Activated CD4-positive, alpha-beta T cell treated with anti-CD3 and anti-CD28 coated beads, Interleukin-2, amount 10 ng/mL, durations not matched to agents 7 days and 5 days (primary cell): Measurements from ENCODE around the gene PPP3R2. TPM values are rescaled to one million over a fixed set of nuclear protein-coding genes. Genes with fewer than 3 reads are reported as not detected.

Experiments used
- CTCF ChIA-PET: fragments of 350-600 bp; sonication (Branson Sonifier 250); formaldehyde crosslinking; loops from one replicate; lab custom pipeline; 2021; ENCODE audit warnings: antibody characterized with exemption; lab: Charles Lee
- POLR2A ChIA-PET: fragments of 350-600 bp; sonication (Branson Sonifier 250); formaldehyde crosslinking; loops from one replicate; lab custom pipeline; 2021; ENCODE audit warnings: antibody characterized with exemption; lab: Charles Lee
- DNase-seq: peaks from one replicate; pipeline ENCODE4 v3.0.0-alpha.2; 2020
- H3K27ac Mint-ChIP-seq: one replicate; pipeline ENCODE4 v1.8.0; 2021; ENCODE audit warnings: mild to moderate bottlenecking, moderate library complexity, mixed read lengths
- H3K27me3 Mint-ChIP-seq: one replicate; pipeline ENCODE4 v1.8.0; 2021; ENCODE audit warnings: mixed read lengths
- H3K36me3 Mint-ChIP-seq: one replicate; pipeline ENCODE4 v1.8.0; 2021; ENCODE audit warnings: low read depth, mixed read lengths
- H3K4me1 Mint-ChIP-seq: one replicate; pipeline ENCODE4 v1.8.0; 2021; ENCODE audit warnings: mixed read lengths
- H3K4me3 Mint-ChIP-seq: one replicate; pipeline ENCODE4 v1.8.0; 2021; ENCODE audit warnings: mild to moderate bottlenecking, moderate library complexity, mixed read lengths
- H3K9me3 Mint-ChIP-seq: one replicate; pipeline ENCODE4 v1.8.0; 2021; ENCODE audit warnings: mixed read lengths
- total RNA-seq, 2 experiments: library from RNA; stranded (reverse); gene quantifications; one replicate each; pipeline ENCODE4 v1.2.3, GENCODE V29; 2021

The PPP3R2 gene, protein sequence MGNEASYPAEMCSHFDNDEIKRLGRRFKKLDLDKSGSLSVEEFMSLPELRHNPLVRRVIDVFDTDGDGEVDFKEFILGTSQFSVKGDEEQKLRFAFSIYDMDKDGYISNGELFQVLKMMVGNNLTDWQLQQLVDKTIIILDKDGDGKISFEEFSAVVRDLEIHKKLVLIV
- total RNA-seq, result not detected

DNA sequence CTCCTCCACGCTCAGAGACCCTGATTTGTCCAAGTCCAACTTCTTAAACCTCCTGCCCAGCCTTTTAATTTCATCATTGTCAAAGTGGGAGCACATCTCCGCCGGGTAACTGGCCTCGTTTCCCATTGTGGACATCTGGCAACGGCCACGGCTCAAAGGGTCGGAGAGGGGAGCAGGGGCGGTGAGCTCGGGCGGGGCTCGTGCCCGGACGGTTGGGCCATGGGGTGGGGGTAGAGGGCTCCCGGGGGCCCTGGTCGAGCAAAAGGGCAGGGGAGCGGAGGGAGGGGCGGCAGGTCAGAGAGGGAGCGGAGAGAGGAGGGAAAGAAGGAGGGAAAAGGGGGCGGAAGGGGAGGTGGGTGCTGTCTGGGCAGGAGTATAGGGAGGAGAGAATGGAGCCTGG, at the start of gene PPP3R2:
Gene PPP3R2, minus strand, starts transcription at position 174 of the 400 bp plus-strand sequence. Its CDS starts 48 bp downstream, at position 126.
- H3K4me3 Mint-ChIP-seq, result no peak within 1 kb of the TSS
- H3K27me3 Mint-ChIP-seq, result no peaks in the 10 kb centered on the region
- H3K4me1 Mint-ChIP-seq, result no peaks in the 10 kb centered on the region
- H3K27ac Mint-ChIP-seq, result no peak within 1 kb of the TSS
- ChIA-PET POLR2A (no interaction called here), CTCF (no interaction called here)
- H3K36me3 Mint-ChIP-seq, result no peaks in the 10 kb centered on the region
- H3K9me3 Mint-ChIP-seq, result no peaks in the 10 kb centered on the region
- DNase-seq, result no peak

DNA sequence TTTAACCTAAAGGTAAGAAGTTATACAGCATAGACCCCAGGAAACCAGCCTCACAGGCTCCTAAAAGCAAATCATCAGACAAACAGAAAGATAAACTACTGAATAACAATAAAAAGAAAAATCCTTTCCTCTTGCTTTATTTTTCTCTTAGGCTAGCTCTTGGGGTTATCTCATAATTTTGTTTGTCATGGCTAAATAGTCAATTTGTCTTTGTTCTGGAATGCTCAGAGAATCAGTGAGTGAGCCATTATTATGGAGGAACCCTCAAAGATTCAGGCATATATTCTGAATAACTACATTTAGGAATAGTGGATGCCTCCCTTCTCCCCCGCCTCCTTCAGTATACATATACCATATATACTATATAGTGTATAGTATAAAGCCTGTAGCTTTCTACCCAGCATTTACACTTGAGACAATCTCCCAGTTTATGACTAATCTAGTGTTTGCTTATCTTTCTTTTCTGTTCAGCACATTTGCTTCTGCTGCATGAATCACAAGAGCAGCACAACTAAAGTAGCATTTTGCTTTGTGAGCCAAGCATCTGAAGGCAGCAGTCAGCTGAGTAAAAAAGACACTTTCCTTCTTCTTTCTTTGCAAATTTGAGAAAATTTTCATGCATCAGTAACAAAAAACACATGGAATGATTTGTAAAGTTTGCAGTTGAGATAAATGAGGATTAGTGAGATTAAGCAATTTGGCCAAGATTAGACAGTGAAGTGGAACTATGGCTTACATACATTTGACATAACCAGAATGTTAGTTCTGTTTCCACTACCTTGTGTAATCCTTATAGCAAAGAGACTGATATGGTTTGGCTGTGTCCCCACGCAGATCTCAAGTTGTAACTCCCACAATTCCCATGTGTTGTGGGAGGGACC, 45.3 kb upstream of the PPP3R2 start:
- Mint-ChIP-seq H3K27ac (no peak overlapping the region), H3K9me3 (no peaks in the 10 kb centered on the region), H3K4me1 (no peaks in the 10 kb centered on the region), H3K36me3 (no peaks in the 10 kb centered on the region), H3K4me3 (no peak overlapping the region), H3K27me3 (no peaks in the 10 kb centered on the region)
- no peak for DNase-seq
- CTCF ChIA-PET, result interaction anchor here (0.7 kb wide), 1 partner anchor 13 kb away, joined by 8 read pairs; no protein-coding TSS in a partner anchor
- POLR2A ChIA-PET, result no interaction called here

GRCh38 chr9:101639311-101639710, 44.5 kb upstream of the PPP3R2 start:
- POLR2A ChIA-PET, result no interaction called here
- no peak for DNase-seq
- H3K27me3 Mint-ChIP-seq, result no peaks in the 10 kb centered on the region
- H3K4me1 Mint-ChIP-seq, result no peaks in the 10 kb centered on the region
- no peaks in the 10 kb centered on the region for H3K36me3 Mint-ChIP-seq
- no peaks in the 10 kb centered on the region for H3K9me3 Mint-ChIP-seq
- H3K4me3 Mint-ChIP-seq, result no peak overlapping the region
- CTCF ChIA-PET, result interaction anchor here (0.6 to 0.7 kb wide), 2 partner anchors 13 to 75 kb away, joined by 3 to 8 read pairs; no protein-coding TSS in a partner anchor
- no peak overlapping the region for H3K27ac Mint-ChIP-seq

- CTCF ChIA-PET, result interaction anchor here (0.7 kb wide), 1 partner anchor 20 kb away, joined by 3 read pairs; no protein-coding TSS in a partner anchor
Measured at GRCh38 chr9:101636247-101636646, 41.5 kb upstream of the PPP3R2 start.

GRCh38 chr9:101635473-101635872, 40.7 kb upstream of the PPP3R2 start:
- Mint-ChIP-seq H3K27me3 (no peaks in the 10 kb centered on the region), H3K36me3 (no peaks in the 10 kb centered on the region), H3K4me3 (no peak overlapping the region), H3K27ac (no peak overlapping the region), H3K4me1 (no peaks in the 10 kb centered on the region), H3K9me3 (no peaks in the 10 kb centered on the region)
- CTCF ChIA-PET, result interaction anchor here (1.0 kb wide), 1 partner anchor 13 kb away, joined by 3 read pairs; no protein-coding TSS in a partner anchor
- no peak for DNase-seq
- POLR2A ChIA-PET, result no interaction called here

More at GRCh38 chr9:101636247-101636646, 41.5 kb upstream of the PPP3R2 start:
- no peak for DNase-seq
- Mint-ChIP-seq H3K4me3 (no peak overlapping the region), H3K36me3 (no peaks in the 10 kb centered on the region), H3K27ac (no peak overlapping the region), H3K27me3 (no peaks in the 10 kb centered on the region), H3K9me3 (no peaks in the 10 kb centered on the region), H3K4me1 (no peaks in the 10 kb centered on the region)
- POLR2A ChIA-PET, result no interaction called here

DNA sequence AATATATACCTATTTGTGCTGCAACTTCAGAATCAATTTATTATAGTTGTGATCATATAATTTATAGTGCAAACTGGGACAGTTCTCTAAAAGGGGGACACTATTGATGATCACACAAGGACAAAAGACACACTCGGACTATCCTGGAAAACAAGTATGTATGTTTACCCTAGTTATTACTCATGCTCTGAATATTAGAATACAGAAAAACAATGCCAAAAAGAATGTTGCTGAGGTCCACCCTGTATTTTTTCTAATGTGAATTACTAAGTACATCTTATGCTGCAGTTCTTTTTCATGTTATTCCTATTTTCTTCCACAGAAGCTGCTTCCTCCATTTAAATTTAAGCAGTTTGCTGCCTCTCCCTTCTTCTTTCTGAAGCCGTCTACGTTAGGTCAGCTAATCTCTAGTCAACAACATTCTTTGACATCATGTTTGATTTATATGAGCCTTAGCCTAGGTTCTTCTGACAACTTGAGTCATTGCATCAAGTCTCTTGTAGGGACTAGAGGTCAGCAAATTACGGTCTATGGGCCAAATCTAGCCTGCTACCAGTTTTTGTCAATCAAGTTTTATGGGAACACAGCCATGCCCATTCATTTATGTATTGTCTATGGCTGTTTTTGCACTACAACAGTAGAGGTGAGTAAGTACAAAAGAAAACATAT, 40.1 kb upstream of the PPP3R2 start:
- no peak overlapping the region for H3K4me3 Mint-ChIP-seq
- no peaks in the 10 kb centered on the region for H3K9me3 Mint-ChIP-seq
- no peaks in the 10 kb centered on the region for H3K27me3 Mint-ChIP-seq
- DNase-seq, result no peak
- POLR2A ChIA-PET, result no interaction called here
- CTCF ChIA-PET, result interaction anchor here (1.0 kb wide), 1 partner anchor 12 kb away, joined by 3 read pairs; no protein-coding TSS in a partner anchor
- H3K36me3 Mint-ChIP-seq, result no peaks in the 10 kb centered on the region
- H3K4me1 Mint-ChIP-seq, result no peaks in the 10 kb centered on the region
- H3K27ac Mint-ChIP-seq, result no peak overlapping the region

DNA sequence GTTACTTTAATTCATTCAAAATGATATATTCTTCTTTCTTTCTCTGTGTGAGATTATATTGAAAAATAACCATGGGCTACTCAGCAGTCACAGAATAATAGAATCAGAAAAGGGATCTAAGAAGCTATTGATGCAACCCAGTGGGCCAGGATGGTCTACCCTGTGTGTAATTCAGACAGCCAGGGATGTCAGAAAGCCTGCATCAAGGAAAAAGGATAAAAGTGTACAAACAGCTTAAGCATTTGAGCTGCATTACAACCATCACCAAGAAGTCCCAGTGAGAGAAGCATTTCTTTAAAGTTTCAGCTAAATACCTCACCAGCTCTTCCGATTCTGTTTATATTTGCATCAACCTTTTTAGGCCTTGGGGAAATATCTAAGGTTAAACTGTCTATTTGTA, 37.8 kb upstream of the PPP3R2 start:
- DNase-seq, result no peak
- Mint-ChIP-seq H3K36me3 (no peaks in the 10 kb centered on the region), H3K27ac (no peak overlapping the region), H3K4me3 (no peak overlapping the region), H3K4me1 (no peaks in the 10 kb centered on the region), H3K9me3 (no peaks in the 10 kb centered on the region), H3K27me3 (no peaks in the 10 kb centered on the region)
- ChIA-PET CTCF (no interaction called here), POLR2A (no interaction called here)

- DNase-seq, result no peak
- Mint-ChIP-seq H3K27me3 (no peaks in the 10 kb centered on the region), H3K4me1 (no peaks in the 10 kb centered on the region), H3K4me3 (no peak overlapping the region), H3K27ac (no peak overlapping the region), H3K9me3 (no peaks in the 10 kb centered on the region), H3K36me3 (no peaks in the 10 kb centered on the region)
- CTCF ChIA-PET, result no interaction called here
- POLR2A ChIA-PET, result no interaction called here
Measured at GRCh38 chr9:101631892-101632291, 37.1 kb upstream of the PPP3R2 start.

- POLR2A ChIA-PET, result no interaction called here
Measured at GRCh38 chr9:101629636-101630035, 34.9 kb upstream of the PPP3R2 start.

GRCh38 chr9:101628173-101628572, 33.4 kb upstream of the PPP3R2 start:
- no peak overlapping the region for H3K4me3 Mint-ChIP-seq
- peaks cover 6% of the 10 kb centered on the region for H3K4me1 Mint-ChIP-seq
- POLR2A ChIA-PET, result no interaction called here
- no peak overlapping the region for H3K27ac Mint-ChIP-seq
- no peaks in the 10 kb centered on the region for H3K36me3 Mint-ChIP-seq
- CTCF ChIA-PET, result no interaction called here
- no peak for DNase-seq
- no peaks in the 10 kb centered on the region for H3K27me3 Mint-ChIP-seq
- no peaks in the 10 kb centered on the region for H3K9me3 Mint-ChIP-seq

More at GRCh38 chr9:101629636-101630035, 34.9 kb upstream of the PPP3R2 start:
- no peaks in the 10 kb centered on the region for H3K36me3 Mint-ChIP-seq
- no peak for DNase-seq
- H3K27ac Mint-ChIP-seq, result no peak overlapping the region
- peaks cover 6% of the 10 kb centered on the region for H3K4me1 Mint-ChIP-seq
- H3K9me3 Mint-ChIP-seq, result no peaks in the 10 kb centered on the region
- H3K27me3 Mint-ChIP-seq, result no peaks in the 10 kb centered on the region
- no peak overlapping the region for H3K4me3 Mint-ChIP-seq
- CTCF ChIA-PET, result no interaction called here

GRCh38 chr9:101626295-101626694, 31.5 kb upstream of the PPP3R2 start:
- ChIA-PET POLR2A (no interaction called here), CTCF (interaction anchor here (0.9 kb wide), 1 partner anchor 13 kb away, joined by 8 read pairs; no protein-coding TSS in a partner anchor)
- H3K27ac Mint-ChIP-seq, result no peak overlapping the region
- no peaks in the 10 kb centered on the region for H3K27me3 Mint-ChIP-seq
- H3K4me1 Mint-ChIP-seq, result peaks cover 6% of the 10 kb centered on the region
- no peaks in the 10 kb centered on the region for H3K9me3 Mint-ChIP-seq
- H3K4me3 Mint-ChIP-seq, result no peak overlapping the region
- no peak for DNase-seq
- H3K36me3 Mint-ChIP-seq, result no peaks in the 10 kb centered on the region

DNA sequence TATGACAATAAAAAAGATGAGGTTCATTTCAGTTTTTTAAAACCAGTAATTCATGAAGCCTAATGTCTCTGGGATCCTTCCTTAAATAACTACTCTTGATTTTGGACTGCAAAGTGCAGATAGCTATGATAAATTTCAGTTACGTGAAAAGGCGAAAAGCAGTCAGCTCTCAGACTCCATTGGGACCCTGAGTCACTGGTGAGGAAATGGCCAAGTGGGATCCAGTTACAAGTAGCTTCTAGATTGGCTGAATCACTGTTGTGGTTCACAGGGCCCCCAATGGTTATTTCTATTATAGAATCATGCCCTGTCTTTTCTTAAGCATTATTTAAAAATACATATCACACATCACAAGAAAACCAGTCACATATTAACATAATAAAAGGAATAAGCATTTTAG, 31.1 kb upstream of the PPP3R2 start:
- no peak overlapping the region for H3K4me3 Mint-ChIP-seq
- ChIA-PET POLR2A (no interaction called here), CTCF (no interaction called here)
- no peaks in the 10 kb centered on the region for H3K9me3 Mint-ChIP-seq
- no peak for DNase-seq
- no peaks in the 10 kb centered on the region for H3K27me3 Mint-ChIP-seq
- H3K27ac Mint-ChIP-seq, result no peak overlapping the region
- H3K4me1 Mint-ChIP-seq, result peaks cover 6% of the 10 kb centered on the region
- H3K36me3 Mint-ChIP-seq, result no peaks in the 10 kb centered on the region

DNA sequence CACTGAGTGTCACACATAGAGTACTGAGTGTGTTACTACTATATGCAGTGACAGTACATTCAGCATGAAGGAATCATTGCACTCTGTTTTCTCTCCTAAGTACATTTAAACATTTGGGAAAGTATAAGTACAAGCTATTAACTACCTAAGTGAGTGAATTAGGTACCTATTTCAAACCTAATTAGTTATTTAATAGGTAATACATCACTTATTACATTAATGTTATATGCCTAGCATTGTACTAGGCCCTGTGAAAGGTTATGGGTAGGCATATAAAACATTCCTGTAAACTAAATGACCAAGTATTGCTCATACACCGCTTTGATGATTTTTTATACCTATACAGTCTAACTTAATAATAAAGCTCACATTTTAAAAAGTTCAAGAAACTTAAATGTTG, 25.7 kb upstream of the PPP3R2 start:
- POLR2A ChIA-PET, result no interaction called here
- Mint-ChIP-seq H3K4me3 (no peak overlapping the region), H3K36me3 (no peaks in the 10 kb centered on the region), H3K9me3 (no peaks in the 10 kb centered on the region), H3K27ac (no peak overlapping the region), H3K27me3 (no peaks in the 10 kb centered on the region), H3K4me1 (no peaks in the 10 kb centered on the region)
- CTCF ChIA-PET, result no interaction called here
- DNase-seq, result no peak
